Measurements from ENCODE around the gene DGAT2. TPM values are rescaled to one million over a fixed set of nuclear protein-coding genes. Genes with fewer than 3 reads are reported as not detected.
"Not testable (repeated sequence)": the region's sequence is repeated elsewhere in the genome, so short reads cannot be mapped to it uniquely, and the experiment has no call there.

Gene DGAT2
- total and polyA plus RNA-seq, 4 experiments from 2014 or later: 0.08 to 0.38 (median 0.26) TPM

DNA sequence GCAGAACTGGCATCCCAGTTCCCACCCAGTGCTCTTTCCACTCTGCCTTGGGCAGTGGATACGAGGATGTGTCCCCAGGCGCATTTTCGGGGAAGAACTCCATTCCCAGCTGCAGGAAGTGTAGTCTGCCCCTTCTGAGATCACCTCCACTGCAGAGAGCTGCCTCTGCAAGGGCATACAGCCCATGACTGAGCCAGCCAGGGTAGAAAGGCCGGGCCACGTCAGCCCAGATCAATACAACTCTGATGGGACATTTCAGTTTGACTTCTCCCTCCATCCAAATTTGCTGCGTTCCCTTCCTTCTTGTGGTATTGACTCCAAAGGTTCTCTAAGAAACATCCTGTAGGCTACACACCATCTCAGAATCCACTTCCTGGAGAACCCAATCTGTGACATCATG, 31.3 kb upstream of the DGAT2 start:
- Histone ChIP-seq H3K4me1 (ENCODE audit: insufficient read depth, low read length) (no peaks in the 10 kb centered on the region), H3K4me3 (ENCODE audit: low read length in 2 of 2) (no peak overlapping the region), H3K27me3 (ENCODE audit: insufficient read depth, low read length) (peaks cover 5% of the 10 kb centered on the region), H3K36me3 (ENCODE audit: insufficient read depth, low read length) (no peaks in the 10 kb centered on the region), H3K9me3 (ENCODE audit: control insufficient read depth in 1 of 2, low read length in 2 of 2) (no peaks in the 10 kb centered on the region), H3K27ac (ENCODE audit: low read depth, low read length) (no peak overlapping the region)
- DNase-seq: no peak
- ChIA-PET CTCF (ENCODE audit: partially characterized antibody) (no interaction called here), POLR2A (ENCODE audit: partially characterized antibody) (no interaction called here)
- peaks cover 5 to 7% of the 10 kb centered on the region in 2 donors for H3K27me3 Mint-ChIP-seq
- H3K4me1 Mint-ChIP-seq: no peaks in the 10 kb centered on the region
- H3K36me3 Mint-ChIP-seq: no peaks in the 10 kb centered on the region
- no peak overlapping the region for H3K4me3 Mint-ChIP-seq
- H3K9me3 Mint-ChIP-seq: no peaks in the 10 kb centered on the region
- intact Hi-C loops (cut with micrococcal nuclease): no loop called here
- no peak overlapping the region for H3K27ac Mint-ChIP-seq

DNA sequence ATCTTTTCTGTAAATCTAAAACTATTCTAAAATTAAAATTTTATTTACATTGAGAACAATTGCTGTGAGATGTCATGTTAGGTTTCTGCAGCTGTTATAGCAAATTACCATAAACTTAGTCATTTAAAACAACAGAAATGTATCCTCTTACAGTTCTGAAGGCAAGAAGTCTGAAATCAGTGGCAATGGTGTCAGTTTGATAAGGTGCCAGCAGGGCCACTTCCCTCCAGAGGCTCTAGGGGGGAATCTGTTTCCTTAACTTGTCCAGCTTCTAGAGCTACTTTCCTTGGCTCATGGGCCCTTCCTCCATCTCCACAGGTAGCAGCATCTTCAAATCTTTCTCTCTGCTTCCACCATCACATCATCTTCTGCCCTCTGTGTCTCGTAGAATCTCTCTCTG, 27.9 kb upstream of the DGAT2 start:
- Histone ChIP-seq H3K4me1 (ENCODE audit: insufficient read depth, low read length) (no peaks in the 10 kb centered on the region), H3K27ac (ENCODE audit: low read depth, low read length) (no peak overlapping the region), H3K36me3 (ENCODE audit: insufficient read depth, low read length) (no peaks in the 10 kb centered on the region), H3K27me3 (ENCODE audit: insufficient read depth, low read length) (peaks cover 5% of the 10 kb centered on the region), H3K9me3 (ENCODE audit: control insufficient read depth in 1 of 2, low read length in 2 of 2) (no peaks in the 10 kb centered on the region), H3K4me3 (ENCODE audit: low read length in 2 of 2) (no peak overlapping the region)
- ChIA-PET CTCF (ENCODE audit: partially characterized antibody) (no interaction called here), POLR2A (ENCODE audit: partially characterized antibody) (no interaction called here)
- Mint-ChIP-seq H3K27me3 (peaks cover 12 to 17% of the 10 kb centered on the region in 2 donors), H3K27ac (no peak overlapping the region), H3K4me1 (no peaks in the 10 kb centered on the region), H3K9me3 (no peaks in the 10 kb centered on the region), H3K4me3 (no peak overlapping the region), H3K36me3 (no peaks in the 10 kb centered on the region)
- DNase-seq: no peak
- intact Hi-C loops (cut with micrococcal nuclease): no loop called here

- intact Hi-C loops (cut with micrococcal nuclease); H3K27me3 ChIP-seq (ENCODE audit: insufficient read depth, low read length); H3K4me3 ChIP-seq (ENCODE audit: low read length in 2 of 2); H3K9me3 Mint-ChIP-seq; CTCF ChIA-PET (ENCODE audit: partially characterized antibody); POLR2A ChIA-PET (ENCODE audit: partially characterized antibody); H3K4me3 Mint-ChIP-seq; H3K4me1 Mint-ChIP-seq; H3K27ac Mint-ChIP-seq; H3K9me3 ChIP-seq (ENCODE audit: control insufficient read depth in 1 of 2, low read length in 2 of 2); H3K27ac ChIP-seq (ENCODE audit: low read depth, low read length); DNase-seq; H3K4me1 ChIP-seq (ENCODE audit: insufficient read depth, low read length); H3K36me3 Mint-ChIP-seq; H3K36me3 ChIP-seq (ENCODE audit: insufficient read depth, low read length): not testable (repeated sequence)
- peaks cover 13 to 21% of the 10 kb centered on the region in 2 donors for H3K27me3 Mint-ChIP-seq
These were observed 25.4 kb upstream of the DGAT2 start for GRCh38 chr11:75743159-75743558.

- Mint-ChIP-seq H3K27me3 (peaks cover 16 to 24% of the 10 kb centered on the region in 2 donors), H3K4me3 (no peak overlapping the region), H3K36me3 (no peaks in the 10 kb centered on the region), H3K9me3 (peaks cover 0 to 3% (median 0%) of the 10 kb centered on the region in 8 donors), H3K27ac (peak overlapping the region in 1 of 7 donors; percentile 53), H3K4me1 (peaks cover 0 to 3% (median 0%) of the 10 kb centered on the region in 4 donors)
- H3K9me3 ChIP-seq (ENCODE audit: control insufficient read depth in 1 of 2, low read length in 2 of 2): no peaks in the 10 kb centered on the region
- H3K27me3 ChIP-seq (ENCODE audit: insufficient read depth, low read length): peaks cover 3% of the 10 kb centered on the region
- no peak overlapping the region for H3K27ac ChIP-seq (ENCODE audit: low read depth, low read length)
- ChIA-PET POLR2A (ENCODE audit: partially characterized antibody) (no interaction called here), CTCF (ENCODE audit: partially characterized antibody) (no interaction called here)
- no peaks in the 10 kb centered on the region for H3K36me3 ChIP-seq (ENCODE audit: insufficient read depth, low read length)
- intact Hi-C loops (cut with micrococcal nuclease): no loop called here
- H3K4me3 ChIP-seq (ENCODE audit: low read length in 2 of 2): no peak overlapping the region
- no peaks in the 10 kb centered on the region for H3K4me1 ChIP-seq (ENCODE audit: insufficient read depth, low read length)
- DNase-seq: no peak
These were observed 24.6 kb upstream of the DGAT2 start for GRCh38 chr11:75743711-75744563.

DNA sequence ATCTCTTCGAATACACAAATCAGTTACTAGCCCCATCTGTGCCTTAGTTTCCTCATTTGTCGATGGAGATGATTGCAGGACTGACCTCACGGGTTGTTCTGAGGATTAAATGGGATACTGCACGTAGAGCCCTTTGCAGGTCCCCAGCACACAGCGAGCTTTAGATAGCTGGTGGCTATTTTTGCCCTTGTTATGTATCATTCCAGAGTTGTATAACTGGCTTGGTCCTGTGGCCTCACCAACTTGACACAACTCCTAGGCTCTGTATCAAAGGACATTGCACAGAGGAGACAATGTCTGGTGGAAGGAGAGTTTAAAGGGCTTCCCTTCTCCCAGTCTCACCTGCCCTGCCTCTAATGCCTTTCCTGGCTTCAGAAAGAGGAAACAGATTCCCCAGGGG, 22.8 kb upstream of the DGAT2 start:
- DNase-seq: no peak
- H3K36me3 Mint-ChIP-seq: no peaks in the 10 kb centered on the region
- H3K27me3 Mint-ChIP-seq: peaks cover 16 to 24% of the 10 kb centered on the region in 2 donors
- Histone ChIP-seq H3K4me3 (ENCODE audit: low read length in 2 of 2) (no peak overlapping the region), H3K27ac (ENCODE audit: low read depth, low read length) (no peak overlapping the region), H3K27me3 (ENCODE audit: insufficient read depth, low read length) (no peaks in the 10 kb centered on the region), H3K4me1 (ENCODE audit: insufficient read depth, low read length) (no peaks in the 10 kb centered on the region), H3K9me3 (ENCODE audit: control insufficient read depth in 1 of 2, low read length in 2 of 2) (no peaks in the 10 kb centered on the region), H3K36me3 (ENCODE audit: insufficient read depth, low read length) (no peaks in the 10 kb centered on the region)
- peaks cover 0 to 3% (median 0%) of the 10 kb centered on the region in 4 donors for H3K4me1 Mint-ChIP-seq
- CTCF ChIA-PET (ENCODE audit: partially characterized antibody): no interaction called here
- intact Hi-C loops (cut with micrococcal nuclease): no loop called here
- H3K4me3 Mint-ChIP-seq: no peak overlapping the region
- POLR2A ChIA-PET (ENCODE audit: partially characterized antibody): no interaction called here
- H3K9me3 Mint-ChIP-seq: peaks cover 0 to 3% (median 0%) of the 10 kb centered on the region in 8 donors
- no peak overlapping the region for H3K27ac Mint-ChIP-seq

DNA sequence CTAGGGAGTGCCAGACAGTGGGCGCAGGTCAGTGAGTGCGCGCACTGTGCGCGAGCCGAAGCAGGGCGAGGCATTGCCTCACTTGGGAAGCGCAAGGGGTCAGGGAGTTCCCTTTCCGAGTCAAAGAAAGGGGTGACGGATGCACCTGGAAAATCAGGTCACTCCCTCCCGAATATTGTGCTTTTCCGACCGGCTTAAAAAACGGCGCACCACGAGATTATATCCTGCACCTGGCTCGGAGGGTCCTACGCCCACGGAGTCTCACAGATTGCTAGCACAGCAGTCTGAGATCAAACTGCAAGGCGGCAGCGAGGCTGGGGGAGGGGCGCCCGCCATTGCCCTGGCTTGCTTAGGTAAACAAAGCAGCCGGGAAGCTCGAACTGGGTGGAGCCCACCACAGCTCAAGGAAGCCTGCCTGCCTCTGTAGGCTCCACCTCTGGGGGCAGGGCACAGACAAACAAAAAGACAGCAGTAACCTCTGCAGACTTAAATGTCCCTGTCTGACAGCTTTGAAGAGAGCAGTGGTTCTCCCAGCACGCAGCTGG, 19.8 kb upstream of the DGAT2 start:
- peaks cover 11 to 22% of the 10 kb centered on the region in 2 donors for H3K27me3 Mint-ChIP-seq
- H3K9me3 Mint-ChIP-seq; H3K27me3 ChIP-seq (ENCODE audit: insufficient read depth, low read length); H3K36me3 Mint-ChIP-seq; H3K4me3 ChIP-seq (ENCODE audit: low read length in 2 of 2); H3K4me1 ChIP-seq (ENCODE audit: insufficient read depth, low read length); H3K27ac ChIP-seq (ENCODE audit: low read depth, low read length); intact Hi-C loops (cut with micrococcal nuclease); H3K36me3 ChIP-seq (ENCODE audit: insufficient read depth, low read length); H3K27ac Mint-ChIP-seq; POLR2A ChIA-PET (ENCODE audit: partially characterized antibody); CTCF ChIA-PET (ENCODE audit: partially characterized antibody); H3K4me3 Mint-ChIP-seq; H3K4me1 Mint-ChIP-seq; DNase-seq; H3K9me3 ChIP-seq (ENCODE audit: control insufficient read depth in 1 of 2, low read length in 2 of 2): not testable (repeated sequence)

DNA sequence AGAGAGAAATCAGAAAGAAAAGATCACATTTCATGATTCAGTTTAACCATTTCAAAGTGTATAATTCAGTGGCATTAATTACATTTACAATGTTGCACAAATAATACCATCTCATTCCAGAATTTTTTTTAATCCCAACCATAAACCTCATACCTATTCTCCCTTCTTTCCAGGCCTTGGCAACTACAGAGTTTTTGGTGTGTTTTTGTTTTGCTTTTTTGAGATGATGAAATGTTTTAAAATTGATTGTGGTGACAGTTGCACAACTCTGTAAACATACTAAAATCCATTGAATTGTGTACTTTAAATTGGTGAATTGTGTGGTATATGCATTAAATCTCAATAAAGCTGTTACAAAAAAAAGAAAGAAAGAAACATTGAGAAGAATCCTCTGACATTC, 13.6 kb upstream of the DGAT2 start:
- POLR2A ChIA-PET (ENCODE audit: partially characterized antibody); H3K4me3 ChIP-seq (ENCODE audit: low read length in 2 of 2); H3K27ac ChIP-seq (ENCODE audit: low read depth, low read length); H3K27ac Mint-ChIP-seq; H3K27me3 ChIP-seq (ENCODE audit: insufficient read depth, low read length); H3K36me3 ChIP-seq (ENCODE audit: insufficient read depth, low read length); H3K4me1 Mint-ChIP-seq; CTCF ChIA-PET (ENCODE audit: partially characterized antibody); H3K27me3 Mint-ChIP-seq; H3K36me3 Mint-ChIP-seq; H3K4me3 Mint-ChIP-seq; H3K9me3 Mint-ChIP-seq; H3K4me1 ChIP-seq (ENCODE audit: insufficient read depth, low read length); H3K9me3 ChIP-seq (ENCODE audit: control insufficient read depth in 1 of 2, low read length in 2 of 2); intact Hi-C loops (cut with micrococcal nuclease); DNase-seq: not testable (repeated sequence)

All from CD4-positive, alpha-beta memory T cell (primary cell).